SK-N-MC (cell line): ENCODE data around the gene CNTNAP4.

ENCODE experiments used
- EZH2 ChIP-seq: fragments of 200-600 bp; sonication (generic); IDR thresholded peaks from one replicate; pipeline ENCODE4 v1.6.1; 2017; ENCODE audit warnings: antibody characterized with exemption
- FOXP2 ChIP-seq: optimal IDR thresholded peaks from 2 replicates; pipeline ENCODE3; 2011; ENCODE audit warnings: mild to moderate bottlenecking, moderate library complexity; ENCODE audit not compliant: insufficient read depth; ENCODE audit errors: extremely low read length, control extremely low read depth
- POLR2AphosphoS5 ChIP-seq: IDR thresholded peaks from 2 replicates; pipeline ENCODE4 v1.6.1; 2012; ENCODE audit warnings: mild to moderate bottlenecking, low read depth, low read length, borderline replicate concordance

DNA sequence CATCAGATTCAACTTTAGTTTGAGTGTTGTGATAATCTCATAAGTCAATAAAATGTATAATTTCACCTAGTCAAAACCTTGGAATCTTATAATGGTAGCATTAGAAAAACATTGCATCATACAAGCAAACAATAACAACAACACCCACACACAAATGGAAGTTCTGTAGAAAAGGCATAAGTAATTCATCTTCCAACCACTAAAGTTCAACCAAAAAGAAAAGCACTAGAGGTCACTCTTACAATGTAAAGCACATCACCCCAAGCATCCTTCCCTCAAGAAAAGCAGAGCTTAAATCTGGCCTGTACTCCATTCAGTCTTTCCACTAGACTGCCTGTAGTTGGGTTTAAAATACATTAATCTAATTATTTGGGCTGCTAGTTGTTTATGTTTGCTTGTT lies 1.8 kb downstream of the CNTNAP4 start:
- TF ChIP-seq POLR2AphosphoS5 (no peak), EZH2 (no peak), FOXP2 (no peak)
